HEK293T (cell line): ENCODE data around the gene FLVCR1.

ENCODE experiments used
- CTCF ChIA-PET: fragments of 350-600 bp; formaldehyde crosslinking; extraction: SDS; loops from one replicate; lab custom pipeline; 2021; ENCODE audit warnings: antibody characterized with exemption, inconsistent platforms; lab: Yijun Ruan, JAX
- POLR2A ChIA-PET: fragments of 350-600 bp; formaldehyde crosslinking; extraction: SDS; loops from one replicate; lab custom pipeline; 2020; ENCODE audit warnings: antibody characterized with exemption, inconsistent platforms; lab: Yijun Ruan, JAX
- DNase-seq: peaks from one replicate; pipeline ENCODE4 v3.0.0; 2012; ENCODE audit warnings: mixed read lengths; ENCODE audit errors: extremely low spot score
- ARNT ChIP-seq: fragments of 450-650 bp; IDR thresholded peaks from 2 replicates; pipeline ENCODE4 v1.6.1; 2017; ENCODE audit warnings: mild to moderate bottlenecking
- BHLHE40 ChIP-seq: fragments of 450-650 bp; IDR thresholded peaks from 2 replicates; pipeline ENCODE4 v1.6.1; 2016; ENCODE audit warnings: mild to moderate bottlenecking, moderate library complexity, borderline replicate concordance
- CTBP1 ChIP-seq: fragments of 450-650 bp; IDR thresholded peaks from 2 replicates; pipeline ENCODE4 v1.6.1; 2016; ENCODE audit warnings: borderline replicate concordance
- ELF4 ChIP-seq: fragments of 450-650 bp; IDR thresholded peaks from 2 replicates; pipeline ENCODE4 v1.6.1; 2017; ENCODE audit warnings: antibody characterized with exemption
- FOXA1 ChIP-seq: fragments of 450-650 bp; IDR thresholded peaks from 2 replicates; pipeline ENCODE4 v1.6.1; 2016; ENCODE audit warnings: mild to moderate bottlenecking
- FOXK2 ChIP-seq: fragments of 450-650 bp; IDR thresholded peaks from 2 replicates; pipeline ENCODE4 v1.6.1; 2016; ENCODE audit warnings: mild to moderate bottlenecking
- FOXM1 ChIP-seq: fragments of 450-650 bp; IDR thresholded peaks from 2 replicates; pipeline ENCODE4 v1.6.1; 2017; ENCODE audit warnings: mild to moderate bottlenecking, borderline replicate concordance
- HDGF ChIP-seq: fragments of 450-650 bp; IDR thresholded peaks from 2 replicates; pipeline ENCODE4 v1.6.1; 2017; ENCODE audit warnings: antibody characterized with exemption, borderline replicate concordance
- L3MBTL2 ChIP-seq: fragments of 450-650 bp; conservative IDR thresholded peaks from 2 replicates; pipeline ENCODE4 v1.6.1; 2016; ENCODE audit warnings: mild to moderate bottlenecking
- LEF1 ChIP-seq: fragments of 450-650 bp; IDR thresholded peaks from 2 replicates; pipeline ENCODE4 v1.6.1; 2017; ENCODE audit warnings: mild to moderate bottlenecking, borderline replicate concordance
- NFRKB ChIP-seq: fragments of 450-650 bp; IDR thresholded peaks from 2 replicates; pipeline ENCODE4 v1.6.1; 2016; ENCODE audit warnings: mild to moderate bottlenecking, moderate library complexity
- SP1 ChIP-seq: fragments of 450-650 bp; IDR thresholded peaks from 2 replicates; pipeline ENCODE4 v1.6.1; 2017
- SUZ12 ChIP-seq: fragments of 450-650 bp; IDR thresholded peaks from 2 replicates; pipeline ENCODE4 v1.6.1; 2016; ENCODE audit warnings: mild to moderate bottlenecking
- TARDBP ChIP-seq: fragments of 450-650 bp; IDR thresholded peaks from 2 replicates; pipeline ENCODE4 v1.6.1; 2016
- ZNF384 ChIP-seq: fragments of 450-650 bp; IDR thresholded peaks from 2 replicates; pipeline ENCODE4 v1.6.1; 2016
- TF ChIP-seq, protein P1 (sequence below): fragments of 450-650 bp; IDR thresholded peaks from 2 replicates; pipeline ENCODE4 v1.6.1; 2016

FLVCR1 gene

DNA sequence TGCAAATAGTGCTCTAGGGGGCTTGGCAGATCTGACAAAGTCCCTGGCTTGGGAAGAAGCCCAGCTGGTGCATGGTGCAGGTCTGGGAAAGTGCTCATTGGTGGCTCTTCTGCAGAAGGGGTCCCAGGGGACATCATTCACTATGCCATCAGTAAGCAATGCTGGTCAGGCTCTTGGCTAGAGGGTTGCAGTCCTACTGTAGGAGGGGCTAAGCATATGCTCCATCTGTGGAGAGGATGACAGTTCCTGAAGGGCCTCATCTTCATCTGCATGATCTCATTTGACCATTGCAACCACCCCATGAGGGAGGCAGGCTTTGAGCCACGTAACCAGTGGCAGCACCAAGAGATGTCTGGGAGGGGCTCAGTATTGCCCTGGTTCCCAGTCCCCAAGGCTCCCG is 60.7 kb downstream of the FLVCR1 start:
- DNase-seq: no peak
- POLR2A ChIA-PET: no interaction called here
- CTCF ChIA-PET: no interaction called here
- TF ChIP-seq FOXA1 (no peak), BHLHE40 (no peak)

DNA sequence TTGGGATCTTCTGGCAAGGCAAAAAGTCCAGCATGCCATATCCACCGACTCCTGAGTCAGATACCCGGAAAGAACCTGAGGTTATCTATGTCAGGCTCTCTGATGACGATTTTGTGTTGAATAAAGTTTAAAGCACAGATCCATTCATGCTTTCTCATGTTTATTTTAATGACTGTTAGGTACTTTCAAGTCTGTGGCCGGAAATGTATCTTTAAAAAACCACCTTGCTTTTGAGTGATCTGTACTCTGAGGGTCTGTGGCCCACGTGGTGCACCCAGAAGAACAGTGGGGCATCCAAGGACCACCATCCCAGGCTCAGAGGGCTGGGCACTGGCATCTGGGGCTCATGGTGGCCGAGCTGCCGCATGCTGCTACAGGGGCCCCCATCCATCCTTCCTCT is 62.2 kb downstream of the FLVCR1 start:
- CTCF ChIA-PET: interaction anchor here (0.6 kb wide), 1 partner anchor 143 kb away, joined by 5 read pairs; no protein-coding TSS in a partner anchor
- no peak for DNase-seq

DNA sequence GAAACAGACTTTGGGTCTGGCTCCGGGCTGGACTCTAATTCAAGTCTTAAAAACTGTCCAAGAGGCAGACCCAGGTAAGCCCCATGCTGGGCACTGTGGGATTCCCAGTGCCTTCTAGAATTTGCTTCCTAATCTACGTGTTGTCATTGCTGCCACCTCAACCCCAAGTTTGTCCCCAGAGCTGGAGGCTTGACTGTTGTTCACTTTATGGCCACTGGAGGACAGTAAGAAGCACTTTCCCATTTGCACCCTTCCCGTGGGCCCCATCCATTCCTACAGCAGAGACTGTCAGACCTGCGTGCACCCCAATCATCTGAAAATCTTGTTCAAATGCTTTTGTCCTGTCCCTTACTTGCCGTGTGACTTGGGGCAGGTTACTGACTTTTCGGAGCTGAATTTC is 62.8 kb downstream of the FLVCR1 start:
- ChIA-PET POLR2A (no interaction called here), CTCF (interaction anchor here (0.6 kb wide), 1 partner anchor 144 kb away, joined by 5 read pairs; no protein-coding TSS in a partner anchor)
- TF ChIP-seq FOXM1 (no peak), L3MBTL2 (no peak), SUZ12 (no peak), FOXA1 (no peak)
- peak; percentile 53 for DNase-seq

More for the DNA sequence above, 62.2 kb downstream of the FLVCR1 start:
- POLR2A ChIA-PET: no interaction called here
- TF ChIP-seq, protein P1, sequence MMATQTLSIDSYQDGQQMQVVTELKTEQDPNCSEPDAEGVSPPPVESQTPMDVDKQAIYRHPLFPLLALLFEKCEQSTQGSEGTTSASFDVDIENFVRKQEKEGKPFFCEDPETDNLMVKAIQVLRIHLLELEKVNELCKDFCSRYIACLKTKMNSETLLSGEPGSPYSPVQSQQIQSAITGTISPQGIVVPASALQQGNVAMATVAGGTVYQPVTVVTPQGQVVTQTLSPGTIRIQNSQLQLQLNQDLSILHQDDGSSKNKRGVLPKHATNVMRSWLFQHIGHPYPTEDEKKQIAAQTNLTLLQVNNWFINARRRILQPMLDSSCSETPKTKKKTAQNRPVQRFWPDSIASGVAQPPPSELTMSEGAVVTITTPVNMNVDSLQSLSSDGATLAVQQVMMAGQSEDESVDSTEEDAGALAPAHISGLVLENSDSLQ: no peak
- TF ChIP-seq FOXK2: no peak
- TF ChIP-seq LEF1: no peak
- TF ChIP-seq HDGF: no peak
- no peak for TF ChIP-seq FOXM1
- TF ChIP-seq ARNT: no peak
- no peak for TF ChIP-seq BHLHE40
- no peak for TF ChIP-seq CTBP1
- no peak for TF ChIP-seq NFRKB
- no peak for TF ChIP-seq ZNF384
- TF ChIP-seq L3MBTL2: no peak
- TF ChIP-seq SUZ12: no peak

GRCh38 chr1:212922016-212922415 is 63.9 kb downstream of the FLVCR1 start:
- ChIA-PET POLR2A (no interaction called here), CTCF (no interaction called here)

DNA sequence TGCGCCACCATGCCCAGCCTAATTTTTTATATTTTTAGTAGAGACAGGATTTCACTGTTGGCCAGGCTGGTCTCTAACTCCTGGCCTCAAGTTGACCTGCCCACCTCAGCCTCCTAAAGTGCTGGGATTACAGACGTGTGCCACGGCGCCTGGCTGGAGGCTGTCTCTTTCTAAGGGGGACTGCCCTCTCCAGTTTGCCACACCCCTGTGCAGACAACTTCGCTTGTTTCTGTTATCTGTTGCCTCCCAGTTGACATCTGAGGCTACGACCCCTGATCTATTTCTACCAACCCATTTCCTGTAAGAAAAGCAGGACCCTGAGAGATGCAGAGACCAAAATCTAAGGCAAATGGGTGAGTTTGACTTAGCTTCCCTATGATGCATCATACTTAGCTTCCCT is 68.3 kb downstream of the FLVCR1 start:
- ChIA-PET POLR2A (no interaction called here), CTCF (no interaction called here)
- TF ChIP-seq ARNT (no peak), CTBP1 (no peak), L3MBTL2 (no peak), NFRKB (no peak), TARDBP (no peak), ELF4 (no peak), FOXM1 (no peak), SUZ12 (no peak), ZNF384 (no peak), FOXA1 (no peak), BHLHE40 (no peak), FOXK2 (no peak), LEF1 (no peak), SP1 (no peak)
- TF ChIP-seq, protein P1: no peak
- DNase-seq: no peak

More at GRCh38 chr1:212922016-212922415, 63.9 kb downstream of the FLVCR1 start:
- TF ChIP-seq, protein P1: no peak
- no peak for TF ChIP-seq FOXA1
- TF ChIP-seq LEF1: no peak
- TF ChIP-seq L3MBTL2: no peak
- TF ChIP-seq ZNF384: no peak
- TF ChIP-seq ARNT: no peak
- TF ChIP-seq FOXM1: no peak
- no peak for TF ChIP-seq SUZ12
- TF ChIP-seq SP1: no peak
- no peak for TF ChIP-seq TARDBP
- no peak for DNase-seq

- TF ChIP-seq TARDBP (no peak), BHLHE40 (no peak), FOXM1 (no peak), HDGF (no peak), FOXA1 (no peak), SP1 (no peak), ELF4 (no peak), SUZ12 (no peak), FOXK2 (no peak), ZNF384 (no peak), L3MBTL2 (no peak), ARNT (no peak), CTBP1 (no peak), NFRKB (no peak), LEF1 (no peak)
- TF ChIP-seq, protein P1: no peak
- CTCF ChIA-PET: no interaction called here
- no peak for DNase-seq
- POLR2A ChIA-PET: no interaction called here
These were observed 70.5 kb downstream of the FLVCR1 start for GRCh38 chr1:212928323-212929291.
